NCI-H748 treated with DMSO at 0.1 percent for 48 hours (cell line): ENCODE measurements around the gene THRAP3.
A peak's percentile ranks its signal among the peaks of the same experiment; 100 is the strongest.

Experiments used
- DNase-seq: peaks from one replicate; lab custom pipeline; 2025; lab: John Stamatoyannopoulos, UW

The THRAP3 gene

GRCh38 chr1:36297062-36297461, 72.8 kb downstream of the THRAP3 start:
- DNase-seq: no peak

DNA sequence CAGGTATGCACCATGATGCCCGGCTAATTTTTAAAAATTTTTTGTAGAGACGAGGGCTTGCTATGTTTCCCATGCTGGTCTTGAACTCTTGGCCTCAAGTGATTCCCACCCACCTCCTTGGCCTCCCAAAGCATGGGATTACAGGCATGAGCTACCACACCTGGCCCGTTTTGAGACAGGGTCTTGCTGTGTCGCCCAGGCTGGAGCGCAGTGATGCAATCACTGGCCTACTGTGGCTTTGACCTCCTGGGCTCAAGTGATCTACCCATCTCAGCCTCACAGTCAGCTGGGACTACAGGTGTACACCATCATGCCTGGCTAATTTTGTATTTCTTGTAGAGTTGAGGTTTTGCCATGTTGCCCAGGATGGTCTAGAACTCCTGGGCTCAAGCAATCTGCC, 74.4 kb downstream of the THRAP3 start:
- DNase-seq: no peak

DNA sequence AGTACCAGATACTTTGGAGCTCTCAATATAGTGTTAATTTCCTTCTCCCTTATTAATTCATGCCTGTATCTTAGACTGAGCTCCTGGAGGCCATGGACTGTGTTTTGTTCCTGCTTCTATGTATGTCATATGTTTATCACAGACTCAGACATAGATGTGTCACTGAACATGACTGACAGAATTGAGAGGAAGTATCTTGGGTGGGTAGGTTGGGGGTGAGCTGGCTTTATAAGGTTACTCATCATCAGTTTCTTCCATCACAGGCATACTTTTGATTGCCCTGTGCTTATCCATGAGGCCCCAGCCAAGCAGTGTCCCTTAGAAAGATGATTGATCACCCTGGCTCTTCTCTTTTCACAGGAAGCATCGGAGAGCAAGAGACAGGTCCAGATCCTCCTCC, 76.3 kb downstream of the THRAP3 start:
- DNase-seq: no peak

GRCh38 chr1:36301220-36301619, 77.0 kb downstream of the THRAP3 start:
- DNase-seq: no peak

- DNase-seq: no peak
These were observed 79.0 kb downstream of the THRAP3 start for GRCh38 chr1:36303244-36303643.

DNA sequence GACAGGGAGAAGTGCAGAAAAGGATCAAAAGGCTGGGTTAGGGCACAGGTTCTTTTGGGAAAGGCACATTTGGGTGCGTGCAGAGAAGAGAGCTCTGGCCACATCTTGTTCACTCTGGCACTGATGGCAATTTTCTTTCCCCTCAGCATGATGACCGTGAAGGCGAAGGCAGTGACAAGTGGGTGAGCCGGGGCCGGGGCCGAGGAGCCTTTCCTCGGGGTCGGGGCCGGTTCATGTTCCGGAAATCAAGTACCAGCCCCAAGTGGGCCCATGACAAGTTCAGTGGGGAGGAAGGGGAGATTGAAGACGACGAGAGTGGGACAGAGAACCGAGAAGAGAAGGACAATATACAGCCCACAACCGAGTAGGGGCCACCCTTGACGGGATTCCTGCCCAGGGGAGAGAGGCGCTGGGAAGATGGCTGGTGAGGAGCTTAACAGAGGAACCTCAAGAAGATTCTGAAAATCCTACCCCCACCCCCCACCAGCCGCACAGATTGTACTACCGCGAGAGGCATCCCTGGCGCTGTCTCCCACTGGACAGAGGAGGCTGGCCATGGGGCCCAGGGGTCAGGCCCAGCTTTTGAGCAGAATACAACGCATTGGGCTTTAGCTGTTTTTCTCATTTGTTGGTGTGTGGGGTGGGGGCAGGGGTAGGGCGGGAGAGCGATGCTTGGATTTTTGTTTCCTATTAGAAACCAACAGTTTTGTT, 79.6 kb downstream of the THRAP3 start:
- no peak for DNase-seq

- no peak for DNase-seq
These were observed 80.3 kb downstream of the THRAP3 start for GRCh38 chr1:36304521-36304920.

DNA sequence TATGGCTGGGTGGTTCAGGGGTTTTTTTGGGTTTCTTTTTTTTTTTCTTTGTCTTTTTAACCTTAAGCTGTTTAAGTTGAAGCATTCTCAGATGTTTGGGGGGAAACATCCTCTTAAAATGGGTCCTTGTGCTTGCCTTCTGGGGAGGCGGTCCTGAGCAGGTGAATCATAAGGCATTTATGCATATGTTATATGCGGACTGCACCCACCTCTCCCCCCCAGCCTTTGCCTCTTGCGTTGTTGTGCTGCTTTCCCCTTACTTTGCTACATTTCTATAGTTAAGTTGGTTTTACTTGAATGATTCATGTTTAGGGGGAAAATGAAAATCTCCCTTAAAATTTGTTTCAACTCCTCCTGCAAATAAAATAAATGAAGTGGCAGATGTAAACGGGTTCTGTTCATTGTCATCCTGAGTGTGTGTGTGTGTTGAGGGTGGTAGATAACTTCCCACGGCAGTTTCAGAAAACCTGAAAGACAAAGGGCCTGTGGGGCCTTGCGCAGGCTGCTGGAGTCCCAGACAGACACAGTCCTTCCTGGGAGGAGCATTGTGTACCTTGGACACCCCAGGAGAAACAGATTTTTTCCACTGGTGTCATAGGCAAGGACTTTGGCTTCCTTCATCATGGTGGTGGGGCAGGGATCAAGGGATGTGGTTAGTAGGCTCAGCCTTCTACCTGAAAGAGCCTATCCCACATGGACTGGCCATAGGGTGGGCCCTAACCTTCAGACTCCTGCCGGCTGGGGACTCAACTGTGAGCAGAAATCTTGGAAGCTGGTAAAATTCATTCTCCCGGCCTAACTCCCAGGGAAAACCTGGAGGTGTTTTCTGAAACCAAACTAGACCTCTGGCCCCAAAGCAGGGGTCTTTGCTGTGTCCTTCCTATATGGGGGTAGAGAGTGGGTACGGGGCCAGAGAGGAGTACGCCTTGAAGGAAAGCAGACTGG, 81.0 kb downstream of the THRAP3 start:
- no peak for DNase-seq

- DNase-seq: no peak
These were observed 81.6 kb downstream of the THRAP3 start for GRCh38 chr1:36305915-36306209.

DNA sequence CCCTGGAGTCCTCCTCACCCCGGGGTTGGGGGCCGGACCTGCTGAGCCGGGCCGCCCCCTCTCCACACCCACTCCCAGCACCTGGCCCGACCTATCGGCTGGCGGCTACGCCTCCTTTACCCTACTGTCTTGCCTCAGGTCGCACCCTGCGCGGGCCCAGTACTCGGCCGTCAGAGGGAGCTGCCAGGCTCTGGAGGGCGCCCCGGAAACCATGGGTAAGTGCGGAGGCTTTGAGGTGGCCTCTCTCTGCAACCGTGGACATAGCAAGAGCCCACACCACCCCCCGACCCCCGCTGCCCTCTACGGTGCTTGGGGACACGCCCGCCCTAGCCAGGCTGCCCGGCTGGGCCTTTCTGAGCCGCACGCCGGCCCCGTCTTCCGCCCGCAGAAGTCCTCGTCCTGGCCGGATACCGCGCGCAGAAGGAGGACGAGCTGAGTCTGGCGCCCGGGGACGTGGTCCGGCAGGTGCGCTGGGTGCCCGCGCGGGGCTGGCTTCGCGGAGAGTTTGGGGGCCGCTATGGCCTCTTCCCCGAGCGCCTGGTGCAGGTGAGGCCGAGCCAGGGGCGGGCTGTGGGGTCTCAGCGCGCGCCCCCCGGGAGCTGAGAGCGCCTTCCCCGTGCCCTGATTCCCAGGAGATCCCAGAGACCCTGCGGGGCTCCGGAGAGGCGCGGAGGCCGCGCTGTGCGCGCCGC, 82.1 kb downstream of the THRAP3 start, which contains the start of gene SH3D21:
Gene SH3D21 (plus strand): TSS at position 159 of the 692 bp plus-strand sequence. CDS start 53 bp downstream, at position 212.
- no peak for DNase-seq

DNA sequence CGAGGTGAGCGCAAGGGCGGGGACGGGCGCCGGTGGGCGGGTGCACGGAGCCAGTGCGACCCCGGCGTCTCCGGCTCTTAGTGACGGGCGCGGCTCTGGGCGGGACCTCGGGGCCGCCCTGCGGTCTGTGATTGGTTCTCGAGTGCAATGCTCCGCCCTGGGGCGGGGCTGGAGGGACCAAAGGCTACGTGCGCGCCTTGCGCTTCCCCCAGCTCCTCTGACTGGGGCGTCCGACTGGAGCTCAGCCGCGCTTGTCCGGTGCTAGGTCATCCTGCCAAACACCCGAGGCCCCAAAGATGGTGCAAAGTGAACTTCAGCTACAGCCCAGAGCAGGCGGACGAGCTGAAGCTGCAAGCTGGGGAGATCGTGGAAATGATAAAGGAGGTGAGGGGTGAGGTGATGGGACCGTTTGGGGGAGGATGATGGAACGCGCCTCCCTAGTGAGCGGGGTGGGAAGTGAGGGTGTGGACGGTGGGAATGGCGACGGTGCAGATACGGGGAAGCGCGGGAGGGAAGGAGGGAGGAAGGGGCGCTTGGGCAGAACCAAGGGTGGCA, 82.7 kb downstream of the THRAP3 start:
- peak; percentile 75 for DNase-seq

- no peak for DNase-seq
These were observed 83.5 kb downstream of the THRAP3 start for GRCh38 chr1:36307601-36308330.

DNA sequence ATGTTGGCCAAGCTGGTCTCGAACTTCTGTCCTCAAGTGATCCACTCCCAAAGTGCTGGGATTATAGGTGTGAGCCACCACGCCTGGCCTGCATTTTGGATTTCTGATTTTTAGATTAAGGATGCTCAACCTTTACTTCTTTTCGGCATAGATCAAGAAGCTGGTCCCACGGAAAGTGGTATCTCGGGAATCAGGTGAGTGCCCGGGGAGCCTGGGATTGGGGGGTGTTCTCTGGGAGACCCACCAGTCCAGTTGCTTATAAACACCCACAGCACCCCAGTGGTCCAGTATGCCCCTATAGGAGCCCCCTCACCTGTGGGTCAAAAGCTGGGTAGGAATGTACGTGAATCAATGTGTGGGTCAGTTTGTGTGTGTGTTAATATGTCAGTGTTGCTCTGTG, 85.2 kb downstream of the THRAP3 start:
- no peak for DNase-seq

DNA sequence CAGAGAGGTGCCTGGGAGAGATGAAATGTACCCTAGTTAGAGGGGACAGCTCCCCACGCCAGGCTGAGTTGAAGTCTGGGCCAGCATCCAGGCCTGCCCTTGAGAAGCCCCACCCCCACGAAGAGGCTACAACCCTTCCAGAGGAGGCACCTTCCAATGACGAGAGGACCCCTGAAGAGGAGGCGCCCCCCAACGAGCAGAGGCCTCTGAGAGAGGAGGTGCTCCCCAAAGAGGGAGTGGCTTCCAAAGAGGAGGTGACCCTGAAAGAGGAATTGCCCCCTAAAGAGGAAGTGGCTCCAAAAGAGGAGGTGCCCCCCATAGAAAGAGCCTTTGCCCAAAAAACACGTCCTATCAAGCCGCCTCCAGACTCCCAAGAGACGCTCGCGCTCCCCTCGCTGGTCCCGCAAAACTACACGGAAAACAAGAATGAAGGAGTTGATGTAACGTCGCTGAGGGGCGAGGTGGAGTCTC, 96.1 kb downstream of the THRAP3 start:
- no peak for DNase-seq

DNA sequence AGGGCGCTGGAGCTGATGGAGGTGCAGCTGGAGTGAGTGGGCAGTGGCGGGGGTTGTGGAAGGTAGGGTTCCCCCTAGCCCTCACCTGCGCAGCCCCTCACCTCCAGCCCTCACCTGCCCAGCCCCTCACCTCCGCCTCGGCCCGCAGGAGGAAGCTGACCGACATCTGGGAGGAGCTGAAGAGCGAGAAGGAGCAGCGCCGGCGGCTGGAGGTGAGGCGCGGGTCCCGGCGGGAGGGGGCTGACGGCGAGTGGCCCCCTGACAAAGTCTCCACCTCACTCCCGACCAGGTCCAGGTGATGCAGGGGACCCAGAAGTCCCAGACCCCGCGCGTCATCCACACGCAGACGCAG, 96.5 kb downstream of the THRAP3 start:
- DNase-seq: no peak

DNA sequence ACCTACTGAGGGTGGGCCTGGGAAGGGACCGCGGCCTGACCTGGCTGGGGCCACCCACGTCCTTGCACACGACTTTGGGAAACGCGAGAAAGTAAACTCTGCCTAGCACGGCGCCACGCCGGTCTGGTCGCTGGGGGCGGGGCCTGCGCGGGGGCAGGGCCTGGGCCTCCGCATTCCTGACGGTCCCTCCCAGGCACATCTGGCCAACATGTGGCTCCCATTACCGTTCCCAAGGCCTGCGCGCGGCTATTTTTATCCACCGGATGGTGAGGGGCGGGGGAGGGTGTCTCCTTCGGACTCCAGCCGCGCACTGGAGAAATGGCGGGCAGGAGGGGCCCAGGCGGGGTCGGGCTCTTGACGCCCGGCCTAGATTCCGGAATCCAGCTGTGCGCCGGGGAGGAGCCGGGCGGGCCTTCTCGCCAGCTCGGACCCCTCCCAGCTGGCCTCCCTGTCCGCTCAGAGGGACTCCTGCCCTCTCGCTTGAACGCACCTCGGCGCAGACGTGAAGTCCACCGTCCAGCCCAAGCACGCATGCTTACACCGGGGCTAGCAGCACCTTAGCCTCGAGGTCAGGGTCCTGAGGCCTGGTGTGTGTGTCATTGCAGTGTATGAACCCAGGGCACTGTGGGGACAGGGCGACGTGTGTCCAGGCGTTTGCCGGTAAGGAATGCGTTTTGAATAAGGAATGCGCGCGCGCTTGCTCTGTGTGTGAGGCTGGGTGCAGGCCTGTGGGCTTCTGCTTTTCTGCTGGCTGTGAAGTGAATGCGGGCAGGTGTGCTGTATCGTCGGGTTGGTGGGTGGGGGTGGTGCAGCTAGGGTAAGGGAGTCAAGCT, 97.1 kb downstream of the THRAP3 start:
- DNase-seq: no peak

DNA sequence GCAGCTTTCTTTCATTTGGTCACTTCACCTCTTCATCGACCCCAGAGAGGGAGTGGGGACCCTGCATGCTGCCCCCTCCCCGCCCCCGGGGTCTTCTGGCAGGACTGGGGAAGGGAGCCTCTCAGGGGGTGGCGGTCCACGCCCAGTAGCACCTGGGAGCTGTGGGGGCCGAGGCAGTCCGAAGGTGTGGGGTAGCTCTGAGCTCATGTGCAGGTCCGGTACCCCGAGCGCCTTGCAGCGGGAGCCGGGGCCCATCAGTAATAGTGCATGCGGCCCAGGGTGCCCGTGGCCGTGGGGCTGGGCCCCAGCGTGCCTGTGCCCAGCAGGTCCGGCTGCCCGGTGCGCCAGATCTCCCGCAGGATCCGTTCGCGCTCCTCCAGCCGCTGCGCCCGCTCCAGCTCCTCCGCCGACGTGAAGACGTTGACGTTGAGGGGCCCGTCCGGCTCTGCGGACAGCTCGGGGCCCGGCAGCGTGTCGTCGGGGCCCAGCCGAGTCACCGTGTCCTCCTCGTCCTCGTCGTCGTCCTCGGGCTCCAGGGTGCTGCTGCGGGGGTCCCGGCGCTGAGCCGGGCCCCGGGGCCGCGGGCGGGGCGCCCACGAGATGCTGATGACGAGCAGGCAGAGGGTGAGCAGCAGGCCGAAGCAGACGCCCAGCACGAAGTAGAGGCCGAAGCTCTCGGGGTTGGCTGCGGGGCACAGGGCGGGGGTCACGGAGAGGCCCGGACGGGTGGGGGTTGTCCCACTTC, 98.0 kb downstream of the THRAP3 start:
- no peak for DNase-seq

- DNase-seq: no peak
These were observed 98.8 kb downstream of the THRAP3 start for GRCh38 chr1:36322786-36323635.
